Measurements from ENCODE around the gene GRID1.

- TF ChIP-seq, protein P1, sequence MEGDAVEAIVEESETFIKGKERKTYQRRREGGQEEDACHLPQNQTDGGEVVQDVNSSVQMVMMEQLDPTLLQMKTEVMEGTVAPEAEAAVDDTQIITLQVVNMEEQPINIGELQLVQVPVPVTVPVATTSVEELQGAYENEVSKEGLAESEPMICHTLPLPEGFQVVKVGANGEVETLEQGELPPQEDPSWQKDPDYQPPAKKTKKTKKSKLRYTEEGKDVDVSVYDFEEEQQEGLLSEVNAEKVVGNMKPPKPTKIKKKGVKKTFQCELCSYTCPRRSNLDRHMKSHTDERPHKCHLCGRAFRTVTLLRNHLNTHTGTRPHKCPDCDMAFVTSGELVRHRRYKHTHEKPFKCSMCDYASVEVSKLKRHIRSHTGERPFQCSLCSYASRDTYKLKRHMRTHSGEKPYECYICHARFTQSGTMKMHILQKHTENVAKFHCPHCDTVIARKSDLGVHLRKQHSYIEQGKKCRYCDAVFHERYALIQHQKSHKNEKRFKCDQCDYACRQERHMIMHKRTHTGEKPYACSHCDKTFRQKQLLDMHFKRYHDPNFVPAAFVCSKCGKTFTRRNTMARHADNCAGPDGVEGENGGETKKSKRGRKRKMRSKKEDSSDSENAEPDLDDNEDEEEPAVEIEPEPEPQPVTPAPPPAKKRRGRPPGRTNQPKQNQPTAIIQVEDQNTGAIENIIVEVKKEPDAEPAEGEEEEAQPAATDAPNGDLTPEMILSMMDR (IDR thresholded peaks at IDR 0.05), result no peak
- TF ChIP-seq POLR2A (IDR thresholded peaks at IDR 0.05) (no peak), POLR2AphosphoS5 (IDR thresholded peaks at IDR 0.05) (peak in 1 of 3 donors; percentile 48)
These were observed 718.3 kb downstream of the GRID1 start for GRCh38 chr10:85648279-85648754.

Measured in breast epithelium (tissue), 3 donors.